Measurements from ENCODE around the gene RAPGEF4. TPM values are rescaled to one million over a fixed set of nuclear protein-coding genes. Genes with fewer than 3 reads are reported as not detected.

The RAPGEF4 gene
- total and polyA plus RNA-seq, 9 of the 15 experiments (the other 6 are each of a cell fraction or from before 2014, with no cell fraction given), result 0.04 to 0.33 (median 0.13) TPM; not detected in 6

DNA sequence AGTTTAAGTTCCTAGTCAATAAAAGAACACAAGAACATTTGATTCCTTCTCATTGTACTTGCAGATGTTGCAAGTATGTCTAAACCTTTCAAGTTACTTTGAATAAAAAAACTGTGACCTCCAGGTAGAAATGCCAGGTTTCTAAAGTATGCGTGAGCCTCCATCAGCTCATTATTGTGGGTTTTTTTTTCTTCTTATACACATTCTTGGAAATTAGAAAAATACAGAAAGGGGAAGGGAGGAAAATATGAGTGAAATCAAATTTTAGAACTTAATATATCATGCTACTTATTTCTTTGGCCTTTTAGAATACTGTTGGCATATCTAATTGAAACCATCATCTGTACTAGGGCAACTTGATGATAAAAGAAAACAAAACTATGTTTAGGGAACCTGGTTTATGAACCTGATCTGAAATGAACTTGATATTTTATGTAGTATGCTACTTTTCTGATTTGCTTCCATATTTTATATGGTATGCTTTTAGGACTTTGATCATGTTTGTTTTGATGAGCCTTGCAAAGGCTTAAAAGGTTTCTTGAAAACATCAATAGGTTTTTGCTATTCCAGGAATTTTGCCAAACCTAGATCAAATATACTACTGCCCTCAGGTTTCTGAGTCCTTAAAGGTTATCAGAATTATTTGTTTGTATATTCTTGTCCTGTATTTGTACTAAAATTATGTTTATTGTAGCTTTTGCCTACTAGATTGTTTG is 209.3 kb downstream of the RAPGEF4 start:
- in situ Hi-C loops (cut with MboI) (no loop called here), intact Hi-C loops (cut with micrococcal nuclease) (no loop called here)
- no TSS peak for BruUV-seq (replicated peaks)
- no peaks in the 10 kb centered on the region for H3K36me3 ChIP-seq (ENCODE audit: control insufficient read depth, insufficient read depth, low read length)
- no peak overlapping the region for H3K4me3 ChIP-seq
- no peaks in the 10 kb centered on the region for H3K4me1 ChIP-seq (replicated peaks in 1 of 2; ENCODE audit: control insufficient read depth in 2 of 2, insufficient read depth in 2 of 2, low read length in 2 of 2)
- H3K27ac ChIP-seq (ENCODE audit: extremely low read depth, low read depth, low read length), result no peak overlapping the region
- H3K27me3 ChIP-seq (ENCODE audit: control insufficient read depth in 2 of 2, insufficient read depth in 2 of 2, low read length in 2 of 2), result peaks cover 0 to 11% of the 10 kb centered on the region in 2 experiments; a peak in 2 of 5 replicates
- H3K9me1 ChIP-seq (ENCODE audit: control insufficient read depth, insufficient read depth, low read length), result no peaks in the 10 kb centered on the region
- H2AFZ ChIP-seq (ENCODE audit: low read depth, low read length), result no peak overlapping the region
- no peaks in the 10 kb centered on the region for H3K79me2 ChIP-seq (ENCODE audit: control insufficient read depth, insufficient read depth, low read length)
- H3K9me3 ChIP-seq (replicated peaks; ENCODE audit: control insufficient read depth, insufficient read depth, low read depth, low read length), result no peaks in the 10 kb centered on the region
- CTCF ChIA-PET (ENCODE audit: low intra/inter-chr PET ratio), result no interaction called here
- no peak for ATAC-seq
- FAIRE-seq, result no peak
- no peak overlapping the region for H3K9ac ChIP-seq (ENCODE audit: insufficient read depth in 1 of 2, low read depth in 2 of 2, low read length in 2 of 2)
- WGBS (ENCODE audit: insufficient coverage, low coverage, missing lambda C conversion rate), result 0% methylated on average over 1 of the region's 1 CpG
- no peak for TF ChIP-seq MCM5 (IDR thresholded peaks at IDR 0.05; ENCODE audit: low read depth)
- TF ChIP-seq CEBPB (tag; IDR thresholded peaks at IDR 0.05), result no peak
- TF ChIP-seq, protein P1, sequence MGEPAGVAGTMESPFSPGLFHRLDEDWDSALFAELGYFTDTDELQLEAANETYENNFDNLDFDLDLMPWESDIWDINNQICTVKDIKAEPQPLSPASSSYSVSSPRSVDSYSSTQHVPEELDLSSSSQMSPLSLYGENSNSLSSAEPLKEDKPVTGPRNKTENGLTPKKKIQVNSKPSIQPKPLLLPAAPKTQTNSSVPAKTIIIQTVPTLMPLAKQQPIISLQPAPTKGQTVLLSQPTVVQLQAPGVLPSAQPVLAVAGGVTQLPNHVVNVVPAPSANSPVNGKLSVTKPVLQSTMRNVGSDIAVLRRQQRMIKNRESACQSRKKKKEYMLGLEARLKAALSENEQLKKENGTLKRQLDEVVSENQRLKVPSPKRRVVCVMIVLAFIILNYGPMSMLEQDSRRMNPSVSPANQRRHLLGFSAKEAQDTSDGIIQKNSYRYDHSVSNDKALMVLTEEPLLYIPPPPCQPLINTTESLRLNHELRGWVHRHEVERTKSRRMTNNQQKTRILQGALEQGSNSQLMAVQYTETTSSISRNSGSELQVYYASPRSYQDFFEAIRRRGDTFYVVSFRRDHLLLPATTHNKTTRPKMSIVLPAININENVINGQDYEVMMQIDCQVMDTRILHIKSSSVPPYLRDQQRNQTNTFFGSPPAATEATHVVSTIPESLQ (CRISPR knock-in tag; IDR thresholded peaks at IDR 0.05), result no peak
- no peaks in the 10 kb centered on the region for H4K20me1 ChIP-seq (replicated peaks; ENCODE audit: control insufficient read depth, insufficient read depth, low read length)
- no peak overlapping the region for H3K4me2 ChIP-seq (ENCODE audit: insufficient read depth, low read length)
- POLR2A ChIA-PET, result interaction anchor here (0.5 to 0.7 kb wide), 2 partner anchors 78 to 153 kb away, joined by 3 read pairs; no protein-coding TSS in a partner anchor
- no peak for DNase-seq (ENCODE audit: extremely low read depth in 1 of 4, low spot score in 3 of 4)

DNA sequence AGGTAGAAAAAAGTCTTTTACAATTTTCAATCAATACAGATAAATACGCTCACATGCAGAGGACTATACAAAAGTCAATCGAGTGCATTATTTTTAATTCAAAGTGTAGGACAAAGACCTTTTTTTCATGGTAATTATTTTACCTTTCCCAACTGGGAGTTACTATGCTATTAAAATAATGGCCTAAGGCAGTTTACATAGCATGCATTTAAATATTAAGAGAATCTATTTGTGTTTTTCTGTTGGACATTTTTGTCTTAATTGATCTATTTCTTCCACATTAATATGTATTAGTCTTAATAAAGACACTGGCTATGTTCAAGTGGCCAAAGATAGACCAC is 209.8 kb downstream of the RAPGEF4 start:
- no peak for FAIRE-seq
- CTCF ChIA-PET (ENCODE audit: low intra/inter-chr PET ratio), result no interaction called here
- in situ Hi-C loops (cut with MboI), result no loop called here
- TF ChIP-seq CHD1 (IDR thresholded peaks at IDR 0.05; ENCODE audit: low read length), result no peak
- TF ChIP-seq SIRT6 (IDR thresholded peaks at IDR 0.05; ENCODE audit: low read depth, low read length), result no peak
- TF ChIP-seq, protein P2, sequence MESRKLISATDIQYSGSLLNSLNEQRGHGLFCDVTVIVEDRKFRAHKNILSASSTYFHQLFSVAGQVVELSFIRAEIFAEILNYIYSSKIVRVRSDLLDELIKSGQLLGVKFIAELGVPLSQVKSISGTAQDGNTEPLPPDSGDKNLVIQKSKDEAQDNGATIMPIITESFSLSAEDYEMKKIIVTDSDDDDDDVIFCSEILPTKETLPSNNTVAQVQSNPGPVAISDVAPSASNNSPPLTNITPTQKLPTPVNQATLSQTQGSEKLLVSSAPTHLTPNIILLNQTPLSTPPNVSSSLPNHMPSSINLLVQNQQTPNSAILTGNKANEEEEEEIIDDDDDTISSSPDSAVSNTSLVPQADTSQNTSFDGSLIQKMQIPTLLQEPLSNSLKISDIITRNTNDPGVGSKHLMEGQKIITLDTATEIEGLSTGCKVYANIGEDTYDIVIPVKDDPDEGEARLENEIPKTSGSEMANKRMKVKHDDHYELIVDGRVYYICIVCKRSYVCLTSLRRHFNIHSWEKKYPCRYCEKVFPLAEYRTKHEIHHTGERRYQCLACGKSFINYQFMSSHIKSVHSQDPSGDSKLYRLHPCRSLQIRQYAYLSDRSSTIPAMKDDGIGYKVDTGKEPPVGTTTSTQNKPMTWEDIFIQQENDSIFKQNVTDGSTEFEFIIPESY (CRISPR knock-in tag; IDR thresholded peaks at IDR 0.05), result no peak
- TF ChIP-seq, protein P3, sequence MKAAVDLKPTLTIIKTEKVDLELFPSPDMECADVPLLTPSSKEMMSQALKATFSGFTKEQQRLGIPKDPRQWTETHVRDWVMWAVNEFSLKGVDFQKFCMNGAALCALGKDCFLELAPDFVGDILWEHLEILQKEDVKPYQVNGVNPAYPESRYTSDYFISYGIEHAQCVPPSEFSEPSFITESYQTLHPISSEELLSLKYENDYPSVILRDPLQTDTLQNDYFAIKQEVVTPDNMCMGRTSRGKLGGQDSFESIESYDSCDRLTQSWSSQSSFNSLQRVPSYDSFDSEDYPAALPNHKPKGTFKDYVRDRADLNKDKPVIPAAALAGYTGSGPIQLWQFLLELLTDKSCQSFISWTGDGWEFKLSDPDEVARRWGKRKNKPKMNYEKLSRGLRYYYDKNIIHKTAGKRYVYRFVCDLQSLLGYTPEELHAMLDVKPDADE (conservative IDR thresholded peaks at IDR 0.05; ENCODE audit: control insufficient read depth, low read depth, low read length), result no peak
- TF ChIP-seq TFAM (CRISPR knock-in tag; conservative IDR thresholded peaks at IDR 0.05), result no peak
- TF ChIP-seq MAFG (tag; conservative IDR thresholded peaks at IDR 0.05), result no peak

More for the DNA sequence above, 209.8 kb downstream of the RAPGEF4 start:
- ATAC-seq, result no peak
- intact Hi-C loops (cut with micrococcal nuclease), result no loop called here
- no TSS peak for BruUV-seq (replicated peaks)
- H3K36me3 ChIP-seq (ENCODE audit: control insufficient read depth, insufficient read depth, low read length), result no peaks in the 10 kb centered on the region
- H3K4me3 ChIP-seq, result no peak overlapping the region
- 2% methylated on average over 2 of the region's 2 CpGs for WGBS (ENCODE audit: insufficient coverage, low coverage, missing lambda C conversion rate)
- no peaks in the 10 kb centered on the region for H3K9me3 ChIP-seq (replicated peaks; ENCODE audit: control insufficient read depth, insufficient read depth, low read depth, low read length)
- H3K79me2 ChIP-seq (ENCODE audit: control insufficient read depth, insufficient read depth, low read length), result no peaks in the 10 kb centered on the region
- no peaks in the 10 kb centered on the region for H3K4me1 ChIP-seq (replicated peaks in 1 of 2; ENCODE audit: control insufficient read depth in 2 of 2, insufficient read depth in 2 of 2, low read length in 2 of 2)
- H3K9me1 ChIP-seq (ENCODE audit: control insufficient read depth, insufficient read depth, low read length), result no peaks in the 10 kb centered on the region
- no peak overlapping the region for H3K9ac ChIP-seq (ENCODE audit: insufficient read depth in 1 of 2, low read depth in 2 of 2, low read length in 2 of 2)
- H3K4me2 ChIP-seq (ENCODE audit: insufficient read depth, low read length), result no peak overlapping the region
- H3K27ac ChIP-seq (ENCODE audit: extremely low read depth, low read depth, low read length), result no peak overlapping the region
- peaks cover 0 to 11% of the 10 kb centered on the region in 2 experiments; a peak in 2 of 5 replicates for H3K27me3 ChIP-seq (ENCODE audit: control insufficient read depth in 2 of 2, insufficient read depth in 2 of 2, low read length in 2 of 2)
- no peak overlapping the region for H2AFZ ChIP-seq (ENCODE audit: low read depth, low read length)
- no peaks in the 10 kb centered on the region for H4K20me1 ChIP-seq (replicated peaks; ENCODE audit: control insufficient read depth, insufficient read depth, low read length)
- no peak for DNase-seq (ENCODE audit: extremely low read depth in 1 of 4, low spot score in 3 of 4)
- POLR2A ChIA-PET, result no interaction called here

Data from K562 (cell line).